ENCODE measurements around the gene NKX2-1.

The NKX2-1 gene

DNA sequence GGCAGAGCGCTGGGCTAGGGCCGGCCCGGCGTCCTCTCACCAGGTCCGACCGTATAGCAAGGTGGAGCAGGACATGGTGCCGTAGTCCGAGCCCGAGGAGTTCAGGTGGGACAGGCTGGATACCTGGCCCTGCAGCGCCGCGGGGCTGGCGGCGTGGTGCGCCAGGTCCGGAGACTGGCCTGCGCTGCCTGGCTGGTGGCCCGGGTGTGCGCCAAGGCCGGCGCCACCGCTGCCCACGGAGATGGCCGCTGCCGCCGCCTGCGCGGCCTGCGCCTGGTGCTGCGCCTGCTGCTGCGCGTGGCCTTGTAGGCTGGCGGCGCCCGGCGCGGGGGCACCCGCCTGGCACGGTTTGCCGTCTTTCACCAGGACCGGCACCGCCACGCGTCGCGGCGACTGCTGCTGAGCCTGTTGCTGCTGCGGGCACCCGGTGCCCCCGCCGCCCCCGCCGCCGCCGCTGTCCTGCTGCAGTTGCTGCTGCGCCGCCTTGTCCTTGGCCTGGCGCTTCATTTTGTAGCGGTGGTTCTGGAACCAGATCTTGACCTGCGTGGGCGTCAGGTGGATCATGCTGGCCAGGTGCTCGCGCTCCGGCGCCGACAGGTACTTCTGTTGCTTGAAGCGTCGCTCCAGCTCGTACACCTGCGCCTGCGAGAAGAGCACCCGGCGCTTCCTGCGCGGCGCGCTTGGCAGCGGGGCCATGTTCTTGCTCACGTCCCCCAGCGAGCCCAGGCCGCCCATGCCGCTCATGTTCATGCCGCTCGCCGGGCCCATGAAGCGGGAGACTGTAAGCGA lies 2.6 kb downstream of the NKX2-1 start:
- DNase-seq (ENCODE audit: low read depth): no peak

DNA sequence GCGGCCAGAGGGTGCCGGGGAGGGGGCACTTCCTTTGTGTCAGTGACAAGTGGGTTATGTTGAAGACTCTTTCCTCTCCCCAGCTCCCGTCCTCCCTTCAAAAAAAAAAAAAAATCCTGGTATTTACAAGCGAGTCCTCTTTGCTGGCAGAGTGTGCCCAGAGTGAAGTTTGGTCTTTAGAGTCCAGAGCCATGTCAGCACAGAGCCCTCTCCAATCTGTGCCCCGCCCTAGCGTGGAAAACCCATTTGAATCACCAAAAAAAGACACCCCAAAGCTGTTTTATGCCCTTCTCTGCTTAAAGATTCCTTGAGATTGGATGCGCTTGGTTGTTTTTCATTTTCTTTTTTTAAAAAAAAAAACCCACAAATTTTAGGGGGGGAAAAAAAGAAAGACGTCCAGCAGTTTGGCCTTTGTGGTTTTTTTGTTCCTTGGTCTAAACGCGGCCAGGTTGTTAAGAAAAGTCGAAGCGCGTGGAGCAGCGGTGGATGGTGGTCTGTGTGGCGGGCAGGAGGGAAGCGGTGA lies 3.3 kb downstream of the NKX2-1 start:
- DNase-seq (ENCODE audit: low read depth): no peak

DNA sequence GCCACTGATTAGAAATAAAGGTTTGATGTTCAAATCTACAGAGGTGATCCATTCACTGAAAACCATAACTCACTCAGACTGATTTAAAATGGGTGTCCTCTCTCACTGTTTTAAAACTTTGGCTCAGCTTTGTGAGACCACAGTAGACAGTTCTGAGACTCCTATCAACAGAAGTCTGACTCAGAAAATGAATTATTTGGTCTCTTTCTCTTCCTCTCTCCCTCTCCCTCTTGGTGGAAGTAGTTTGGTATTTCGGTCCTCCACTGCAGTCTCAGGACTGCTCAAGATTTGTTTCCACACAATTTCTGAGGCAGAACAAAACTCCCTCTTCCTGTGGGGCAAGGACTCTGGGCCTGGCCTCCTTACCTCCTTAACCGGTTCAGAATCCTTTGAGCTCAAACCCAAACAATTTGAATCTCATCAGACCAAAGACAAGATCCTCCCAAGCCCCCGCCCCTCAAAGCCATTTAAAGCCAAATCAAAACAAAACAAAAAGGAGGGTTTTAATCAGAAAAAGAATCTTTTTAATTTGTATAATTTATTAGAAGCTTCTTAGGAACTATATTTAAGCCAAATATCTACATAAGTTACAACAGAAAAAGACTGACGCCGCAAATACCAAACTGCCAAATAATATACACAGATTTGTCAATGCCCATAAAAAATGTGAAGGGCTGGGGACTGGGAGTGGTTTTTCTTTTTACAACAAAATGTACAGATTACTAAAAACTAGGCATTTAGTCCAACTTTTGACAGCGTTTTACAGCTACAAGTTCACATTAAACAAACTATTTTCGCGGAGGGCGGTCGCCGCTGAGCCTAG lies 3.9 kb downstream of the NKX2-1 start:
- no peak for DNase-seq (ENCODE audit: low read depth)

DNA sequence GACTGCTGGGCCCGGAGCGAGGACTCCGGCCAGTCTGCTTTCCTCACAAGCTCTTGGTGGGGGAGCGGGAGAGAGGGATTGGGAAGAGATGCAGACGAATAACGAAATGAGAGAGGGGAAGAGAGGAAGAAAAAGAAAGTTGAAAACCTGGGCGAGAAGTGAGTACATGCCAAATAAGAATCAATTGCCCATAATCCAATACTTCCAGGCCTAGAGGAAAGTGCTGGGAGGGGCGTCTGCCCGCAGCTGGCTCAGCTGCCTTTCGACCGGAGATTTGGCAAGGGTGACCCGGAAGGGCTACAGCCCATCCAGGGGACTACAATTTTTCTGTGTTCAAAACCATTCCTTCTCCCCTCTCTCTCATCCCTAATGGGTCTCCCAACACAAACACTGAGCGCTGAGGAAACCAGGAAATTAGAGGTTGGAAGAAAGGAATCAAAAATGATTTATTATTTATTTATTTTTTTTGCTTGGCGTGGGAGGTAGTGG lies 4.9 kb downstream of the NKX2-1 start:
- no peak for DNase-seq (ENCODE audit: low read depth)

DNA sequence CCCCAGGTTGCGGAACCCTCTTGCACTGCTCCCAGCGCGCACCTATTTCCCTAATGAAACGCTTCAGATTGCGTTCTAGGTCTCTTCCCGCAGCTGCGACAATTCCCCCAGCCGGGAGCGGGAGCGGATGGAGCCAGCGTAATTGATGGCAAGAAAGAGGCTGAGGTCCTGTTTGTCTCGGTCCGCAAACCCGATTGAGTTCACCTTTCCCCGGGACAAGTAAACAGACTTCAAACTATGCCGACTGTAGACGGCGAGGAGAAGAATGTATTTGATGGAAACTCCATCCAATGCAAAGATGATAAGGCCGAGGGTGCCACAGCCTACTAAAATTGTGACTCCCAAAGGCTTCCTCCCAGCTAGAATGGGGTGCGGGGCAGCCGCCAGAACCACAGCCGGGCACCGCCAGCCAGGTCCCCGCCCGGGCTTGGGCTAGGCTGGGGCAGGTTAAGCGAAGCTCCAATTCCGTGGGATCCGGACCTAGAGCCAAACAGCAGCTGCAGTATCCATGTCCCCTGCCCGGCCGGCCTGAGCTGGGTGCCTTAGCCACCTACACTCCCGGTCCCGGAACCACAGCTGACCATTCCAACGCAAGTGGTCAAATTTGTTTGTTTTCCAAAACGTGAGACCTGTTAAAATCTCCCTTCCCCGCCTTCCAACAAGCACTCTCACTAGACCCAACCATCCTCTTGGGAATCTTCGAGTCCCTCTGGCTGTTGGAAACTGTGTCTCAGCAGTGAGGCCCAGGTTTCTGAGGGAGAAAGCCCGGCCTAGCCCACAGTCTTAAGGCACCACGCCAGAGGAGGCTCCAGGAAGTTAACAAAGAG lies 5.5 kb downstream of the NKX2-1 start:
- no peak for DNase-seq (ENCODE audit: low read depth)

DNA sequence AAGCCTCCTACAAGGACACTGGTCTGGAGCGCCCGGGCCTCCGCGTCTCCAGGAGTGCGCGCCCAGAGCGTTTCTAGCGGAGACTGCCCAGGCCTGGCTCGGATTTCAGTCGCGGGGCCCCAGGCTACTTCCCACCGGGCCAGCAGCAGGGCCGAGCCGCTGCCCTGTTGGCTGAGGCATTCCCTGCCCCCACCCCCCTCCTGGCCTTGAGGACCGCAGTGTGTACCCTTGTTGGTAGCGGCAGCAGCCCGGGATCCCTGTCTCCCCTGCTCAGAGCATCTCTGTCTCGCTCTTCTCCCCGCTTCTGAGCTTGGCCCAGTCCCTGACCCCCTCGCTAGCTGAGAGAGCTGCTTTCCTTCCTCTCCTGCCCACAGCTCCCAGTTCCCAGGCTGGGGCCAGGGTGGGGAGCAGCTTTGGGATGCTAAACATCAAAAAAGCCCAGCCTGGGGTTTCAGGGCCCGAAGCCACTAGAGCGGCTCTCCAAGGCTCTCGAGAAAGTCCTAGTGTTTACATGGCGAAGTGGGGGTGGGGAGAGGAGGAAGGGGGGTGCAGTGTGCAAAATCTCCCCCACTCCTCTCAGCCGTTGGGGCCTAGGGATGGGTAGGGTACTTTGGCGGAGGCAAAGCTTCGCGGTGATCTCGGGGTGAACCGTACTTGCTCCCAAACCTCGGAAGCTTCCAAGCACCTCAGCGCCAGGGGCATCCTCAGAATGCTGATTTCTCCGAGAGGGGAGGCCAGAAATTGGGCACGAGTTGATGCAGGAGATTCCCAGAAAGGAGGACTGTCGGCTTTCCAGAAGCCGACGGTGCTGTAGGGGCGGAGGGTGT lies 6.4 kb downstream of the NKX2-1 start:
- DNase-seq (ENCODE audit: low read depth): no peak

DNA sequence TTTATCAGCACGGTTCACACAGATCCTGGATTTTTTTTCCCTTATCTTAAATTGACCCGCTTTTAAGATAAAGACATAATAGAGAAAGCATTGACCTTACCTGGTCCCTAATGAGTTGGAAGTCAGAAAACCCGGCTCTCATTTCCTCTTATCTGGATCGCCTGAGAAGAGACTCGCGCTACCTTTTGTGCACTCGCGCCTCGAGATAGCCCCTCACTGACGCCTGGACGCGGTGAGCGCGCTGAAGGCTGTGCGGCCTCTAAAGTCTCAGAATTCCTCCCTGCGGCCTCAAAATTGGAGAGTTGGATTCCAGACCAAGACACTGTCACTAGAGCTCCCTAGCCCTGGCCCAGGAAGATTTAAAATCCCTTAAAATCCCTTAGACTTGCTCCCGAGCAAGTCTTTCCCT lies 7.0 kb downstream of the NKX2-1 start:
- DNase-seq (ENCODE audit: low read depth): no peak

DNA sequence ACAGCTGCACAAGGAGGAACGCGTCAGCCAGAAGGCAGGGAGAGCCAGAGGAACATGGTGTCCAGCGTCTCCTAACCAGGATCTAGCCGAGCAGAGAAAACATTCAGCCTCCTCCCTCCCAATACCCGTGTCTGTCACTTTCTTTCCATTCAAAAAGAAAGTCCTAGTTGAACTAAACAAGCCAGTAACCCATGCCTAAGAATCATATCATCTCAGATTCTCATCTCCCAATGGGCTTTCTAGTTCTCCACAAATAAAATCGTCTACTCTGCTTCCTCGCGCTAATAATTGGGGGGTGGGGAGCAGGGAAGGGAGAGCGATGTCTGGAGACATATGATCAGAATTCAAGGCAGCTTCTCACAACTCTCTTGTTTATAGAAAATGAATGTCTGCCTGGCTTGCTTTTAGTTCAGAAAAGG lies 7.4 kb downstream of the NKX2-1 start:
- no peak for DNase-seq (ENCODE audit: low read depth)

DNA sequence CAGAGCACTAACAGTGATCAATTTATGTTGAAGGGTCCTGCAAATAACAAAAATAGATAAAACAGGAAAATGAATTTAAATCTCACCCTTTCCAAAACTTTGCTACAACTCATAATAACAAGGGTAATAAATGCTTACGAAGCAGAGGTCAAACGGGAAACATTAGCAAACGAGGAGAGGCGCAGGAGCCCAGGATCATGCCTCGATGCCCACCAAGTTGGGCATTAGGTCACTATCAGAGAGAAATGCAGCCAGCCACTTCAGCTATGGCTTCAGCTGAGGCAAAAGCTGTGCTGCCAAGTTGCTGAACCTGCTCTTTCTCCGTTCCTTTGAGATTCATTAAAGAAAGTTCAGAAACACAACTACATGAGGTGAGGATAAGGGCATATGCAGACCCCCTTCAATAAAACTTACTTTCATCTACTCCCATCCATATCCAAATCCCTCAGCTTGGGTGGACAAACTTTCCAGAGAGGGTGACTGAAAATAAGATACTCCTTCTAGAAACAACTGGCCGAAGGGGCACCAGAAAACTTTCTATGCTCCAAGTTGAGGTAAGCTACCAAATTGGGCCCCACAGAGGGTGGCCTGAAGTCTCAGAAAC lies 7.9 kb downstream of the NKX2-1 start:
- no peak for DNase-seq (ENCODE audit: low read depth)

DNA sequence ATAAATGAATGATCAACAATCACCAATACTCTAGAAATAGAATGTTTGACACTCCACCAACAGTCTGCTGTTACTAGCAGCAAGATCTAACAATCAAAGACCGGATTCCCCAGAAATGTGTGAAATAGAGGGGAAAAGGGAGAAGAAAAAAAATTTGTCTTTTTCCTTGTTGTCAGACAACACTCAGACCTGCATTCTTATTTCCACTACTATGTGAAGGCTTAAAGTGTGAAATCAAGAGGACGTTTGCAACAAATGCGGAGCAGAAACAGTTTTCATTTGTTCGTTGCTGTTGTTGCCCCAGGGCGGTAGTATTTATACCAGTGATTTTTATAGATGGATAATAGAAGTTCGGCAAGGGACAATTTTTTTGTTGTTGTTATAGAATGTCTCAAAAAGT lies 9.2 kb downstream of the NKX2-1 start:
- no peak for DNase-seq (ENCODE audit: low read depth)

DNA sequence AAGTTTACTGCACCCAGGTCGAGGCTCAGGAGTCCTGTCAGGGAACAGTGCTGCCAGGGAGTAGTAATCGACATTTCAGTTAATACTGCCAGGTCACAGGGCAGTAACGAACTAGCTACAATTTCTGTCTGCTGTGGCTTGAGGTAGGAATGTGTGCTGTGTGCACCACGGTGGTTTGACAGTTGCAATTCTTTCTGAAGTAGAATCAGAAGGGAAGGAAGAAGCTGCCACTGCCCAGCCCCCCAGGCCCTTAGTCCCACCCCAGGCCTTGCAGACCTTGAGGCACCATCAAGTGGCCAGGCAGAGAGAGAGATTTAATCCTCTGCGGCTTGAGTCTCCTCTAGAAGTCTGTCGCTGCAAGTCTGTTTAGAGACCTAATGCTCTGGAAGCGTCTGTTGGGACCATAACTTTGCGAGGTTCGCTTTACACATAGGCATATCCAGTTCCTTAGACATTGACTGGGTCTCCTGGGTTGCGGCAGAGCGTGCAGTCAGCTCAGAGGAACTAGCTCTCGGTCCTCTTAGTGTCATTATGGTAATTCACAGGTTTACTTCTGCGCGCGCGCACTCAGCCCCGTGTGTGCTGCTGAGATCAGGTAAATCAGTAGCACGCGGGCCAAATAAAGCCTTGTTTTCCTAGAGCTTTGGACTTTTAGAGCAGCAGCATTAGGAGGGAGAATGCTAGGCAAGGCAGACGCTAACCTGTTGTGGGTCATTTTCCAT lies 9.8 kb downstream of the NKX2-1 start:
- DNase-seq (ENCODE audit: low read depth): no peak

DNA sequence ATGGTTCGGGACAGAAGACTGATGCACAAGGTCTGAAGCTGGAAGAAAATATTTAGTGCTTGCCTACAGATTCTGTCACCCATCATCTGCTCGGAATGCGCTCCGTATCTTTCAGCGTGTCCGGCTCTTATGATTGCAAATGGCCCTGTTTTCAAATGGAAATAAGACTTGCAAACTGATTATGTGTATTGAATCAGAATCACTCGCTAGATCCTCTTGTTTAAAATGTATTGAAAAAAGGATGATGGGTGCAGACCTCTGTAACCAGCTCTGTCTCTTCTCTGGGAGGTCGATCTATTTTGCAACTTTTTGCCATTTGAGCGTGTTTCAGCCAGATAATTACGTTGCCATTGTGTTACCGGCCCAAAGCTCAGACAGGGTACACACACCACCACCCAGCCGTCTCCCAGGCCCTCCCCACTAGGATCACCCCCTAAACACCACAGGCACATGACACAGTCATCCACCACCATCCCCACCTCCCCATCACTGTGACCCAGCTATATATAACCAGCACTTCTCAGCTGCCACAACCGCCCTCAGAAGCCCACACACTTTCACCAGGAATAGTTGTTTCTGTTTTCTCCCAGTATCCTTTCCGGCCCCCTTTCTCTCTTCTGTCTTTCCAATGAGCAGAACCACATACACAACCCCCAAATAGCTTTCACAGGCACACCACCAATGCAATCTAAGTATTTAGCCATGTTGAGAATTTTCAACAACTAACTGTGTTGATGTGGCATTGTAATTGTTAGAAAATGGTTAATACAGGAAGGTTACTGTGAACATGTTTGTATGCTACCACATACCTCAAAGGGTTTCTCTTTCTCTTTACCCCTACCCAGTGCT lies 10.7 kb downstream of the NKX2-1 start:
- DNase-seq (ENCODE audit: low read depth): no peak

DNA sequence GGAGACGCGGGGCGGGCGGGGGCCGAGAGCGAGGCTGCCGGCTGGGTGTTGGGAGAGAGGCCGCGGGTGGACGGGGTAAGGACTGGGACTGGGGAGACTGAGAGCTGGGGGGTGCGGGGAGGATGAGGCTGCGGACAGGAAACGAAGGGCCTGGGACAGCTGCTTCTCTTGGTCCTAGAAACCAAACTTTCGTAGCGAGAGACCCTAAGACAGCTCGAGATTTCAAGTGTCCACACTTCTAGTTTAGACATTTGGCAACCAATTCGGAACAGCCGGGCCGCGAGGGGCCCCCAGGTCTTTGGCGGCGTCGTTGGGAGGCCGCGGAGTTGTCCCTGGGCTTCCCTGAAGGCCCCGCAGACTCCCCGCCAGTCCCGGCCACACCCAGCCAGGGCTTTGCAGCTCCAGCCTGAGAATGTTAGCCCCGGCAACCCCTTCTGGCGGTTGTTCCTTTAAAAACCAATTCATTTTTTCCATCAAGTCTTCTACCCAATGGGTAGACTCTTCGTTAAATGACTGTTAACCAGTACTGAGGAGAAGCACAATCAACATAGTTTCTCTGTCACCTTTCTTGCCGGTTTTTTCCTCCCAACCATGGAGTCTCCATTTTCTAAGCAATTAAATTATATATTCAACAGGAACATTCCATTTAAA lies 11.5 kb downstream of the NKX2-1 start:
- DNase-seq (ENCODE audit: low read depth): no peak

DNA sequence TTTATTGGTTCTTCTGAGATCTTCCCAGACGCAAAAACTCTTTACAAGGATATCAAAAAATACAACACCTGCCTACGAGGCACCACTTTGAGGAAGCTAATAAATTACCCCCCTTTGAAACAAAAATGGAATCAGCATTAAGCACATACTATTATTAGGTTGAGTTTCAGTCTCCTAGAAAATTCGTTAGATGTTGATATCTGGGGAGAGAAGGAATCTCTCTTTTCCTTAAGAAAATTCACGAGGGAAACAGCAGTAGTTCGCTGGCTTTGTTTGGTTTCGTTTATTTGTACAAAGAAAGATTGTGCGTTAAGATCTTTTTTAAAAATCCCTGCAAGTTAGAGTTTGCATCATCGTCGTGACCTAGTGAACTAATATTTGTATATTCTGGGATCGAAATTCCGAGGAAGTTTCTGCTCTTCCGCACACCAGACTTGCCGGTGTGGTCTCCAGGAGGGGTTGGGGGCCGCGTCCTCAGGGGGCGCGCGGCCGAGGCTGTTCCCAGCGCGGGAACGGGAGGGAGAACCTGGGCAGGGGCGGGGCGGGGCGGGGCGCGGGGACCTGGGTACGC lies 12.1 kb downstream of the NKX2-1 start:
- DNase-seq (ENCODE audit: low read depth): no peak

DNA sequence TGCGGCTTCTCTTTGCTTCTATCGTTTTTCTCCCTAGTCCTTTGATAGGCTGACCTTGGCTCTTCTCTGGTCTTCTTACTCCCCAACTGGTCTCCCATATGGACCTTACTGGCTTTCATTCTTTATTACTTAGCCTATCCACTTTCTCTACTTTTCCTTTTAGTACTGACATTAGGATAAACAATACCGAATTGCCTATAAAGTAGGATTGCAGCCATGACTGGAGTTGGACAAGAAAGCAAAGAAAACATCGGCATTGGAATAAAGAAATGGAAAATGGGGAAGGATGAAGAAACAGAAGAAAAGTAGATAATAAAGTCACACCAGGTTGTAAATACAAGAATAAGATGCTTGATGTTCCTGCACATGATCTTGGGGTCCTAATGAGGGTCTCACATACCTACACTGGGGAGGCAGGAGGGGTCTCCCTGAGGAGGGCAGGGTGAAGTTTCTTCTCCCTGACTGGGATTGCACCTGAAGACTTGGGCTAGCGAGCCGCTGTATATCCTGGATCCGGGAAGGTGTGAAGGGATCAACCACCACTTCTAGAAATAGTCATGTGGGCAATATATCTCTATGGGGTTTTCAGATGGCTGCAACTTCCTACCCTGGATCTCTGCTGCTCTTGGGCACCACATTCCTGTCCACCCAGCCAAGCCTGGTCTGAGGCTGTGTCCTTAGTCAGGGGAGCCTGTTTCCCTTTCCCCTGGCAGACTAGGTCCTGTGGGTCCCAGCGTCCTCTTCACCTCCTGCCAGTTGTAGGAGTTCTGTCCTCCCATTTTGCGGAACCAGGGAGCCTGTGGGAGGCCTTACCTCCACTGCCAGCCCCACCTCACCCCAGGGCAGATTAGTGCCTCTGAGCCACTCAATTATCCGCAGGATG lies 13.1 kb downstream of the NKX2-1 start:
- DNase-seq (ENCODE audit: low read depth): no peak

DNA sequence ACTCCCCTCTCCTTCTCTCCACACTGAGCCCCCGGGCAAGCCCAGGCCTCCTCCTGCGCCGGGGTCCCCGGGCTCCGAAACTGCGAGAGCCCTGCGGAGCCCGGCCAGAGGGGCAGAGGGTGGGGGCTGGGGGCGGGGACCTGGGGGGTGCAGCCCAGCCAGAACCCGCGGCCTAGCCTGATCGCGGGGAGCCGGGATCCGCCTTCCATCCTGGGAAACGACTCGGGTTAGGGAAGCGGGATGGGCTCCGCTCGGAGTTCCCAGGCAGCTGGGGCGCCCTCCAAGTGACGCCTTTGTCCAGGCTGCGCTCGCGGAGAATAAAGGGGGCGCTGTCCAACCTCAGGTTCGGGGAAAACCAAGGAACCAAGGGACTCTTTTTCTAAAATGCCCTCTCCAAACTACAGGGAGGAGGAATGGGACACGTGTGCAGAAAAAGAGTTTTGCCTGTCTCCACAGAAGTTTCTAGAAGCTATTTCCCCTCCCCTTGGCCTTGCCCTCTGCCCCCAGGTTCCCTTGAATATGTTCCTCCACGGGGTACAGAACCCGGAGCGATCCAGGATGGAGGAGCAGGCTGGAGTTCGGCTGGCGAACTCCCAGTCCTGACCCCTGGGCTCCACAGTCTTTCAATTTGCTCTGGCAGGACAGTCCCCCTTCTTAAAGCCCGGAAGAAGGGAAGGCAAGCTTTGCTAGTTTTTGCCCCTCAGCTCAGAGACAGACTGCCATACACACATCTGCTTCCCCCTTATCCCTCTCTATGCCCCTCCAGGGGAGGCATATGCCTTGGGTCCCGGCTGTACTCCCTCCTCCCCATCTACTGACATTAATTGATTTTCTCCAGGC lies 13.9 kb downstream of the NKX2-1 start:
- DNase-seq (ENCODE audit: low read depth): no peak

All from HS-27A (cell line).